GM12891 (cell line): Measurements from ENCODE around the gene ZNF462.
A peak's percentile ranks its signal among the peaks of the same experiment; 100 is the strongest.

Source experiments
- DNase-seq: peaks from one replicate; pipeline ENCODE4 v3.0.0; 2011; ENCODE audit warnings: low spot score; ENCODE audit not compliant: insufficient read length
- FAIRE-seq: peaks from 2 replicates; lab custom pipeline; 2011; peaks lifted over from hg19 to GRCh38; lab: Jason Lieb, UNC
- PAX5 ChIP-seq: IDR thresholded peaks from 2 replicates; pipeline ENCODE4 v1.6.1; 2011; ENCODE audit warnings: low read length, moderate library complexity, mild to moderate bottlenecking; ENCODE audit not compliant: insufficient read depth, severe bottlenecking
- POLR2A ChIP-seq: IDR thresholded peaks from 2 replicates; pipeline ENCODE4 v1.6.1; 2011; ENCODE audit warnings: low read depth, low read length, control low read depth
- POLR2AphosphoS5 ChIP-seq: IDR thresholded peaks from 2 replicates; pipeline ENCODE4 v1.6.1; 2011; ENCODE audit warnings: low read depth, low read length, control low read depth
- POU2F2 ChIP-seq: IDR thresholded peaks from 2 replicates; pipeline ENCODE4 v1.6.1; 2011; ENCODE audit warnings: low read depth, mild to moderate bottlenecking, control low read depth, low read length, moderate library complexity
- SPI1 ChIP-seq: IDR thresholded peaks from 2 replicates; pipeline ENCODE4 v1.6.1; 2011; ENCODE audit warnings: low read depth, low read length, control low read depth
- TAF1 ChIP-seq: IDR thresholded peaks from 2 replicates; pipeline ENCODE4 v1.6.1; 2011; ENCODE audit warnings: low read depth, low read length, control low read depth

The ZNF462 gene

GRCh38 chr9:107046692-107047091 is 183.7 kb downstream of the ZNF462 start:
- DNase-seq (peak; percentile 5), FAIRE-seq (no peak)
- TF ChIP-seq POU2F2 (no peak), TAF1 (no peak), SPI1 (peak; percentile 75)

- FAIRE-seq (no peak), DNase-seq (no peak)
- TF ChIP-seq TAF1, result no peak
- TF ChIP-seq POLR2A, result no peak
- TF ChIP-seq POLR2AphosphoS5, result no peak
- TF ChIP-seq POU2F2, result no peak
- TF ChIP-seq PAX5, result no peak
- TF ChIP-seq SPI1, result no peak
These were observed 186.3 kb downstream of the ZNF462 start for GRCh38 chr9:107049046-107049802.

- TF ChIP-seq TAF1 (no peak), POU2F2 (no peak), POLR2AphosphoS5 (no peak), SPI1 (no peak), POLR2A (no peak), PAX5 (no peak)
- FAIRE-seq (no peak), DNase-seq (no peak)
These were observed 186.8 kb downstream of the ZNF462 start for GRCh38 chr9:107049803-107050184.

- no peak for TF ChIP-seq TAF1
- no peak for TF ChIP-seq POU2F2
- no peak for TF ChIP-seq POLR2A
- no peak for TF ChIP-seq SPI1
- no peak for TF ChIP-seq PAX5
- TF ChIP-seq POLR2AphosphoS5, result no peak
- DNase-seq (no peak), FAIRE-seq (no peak)
These were observed 188.4 kb downstream of the ZNF462 start for GRCh38 chr9:107051392-107051791.

- no peak for DNase-seq
- no peak for FAIRE-seq
- no peak for TF ChIP-seq POLR2AphosphoS5
- no peak for TF ChIP-seq POLR2A
- TF ChIP-seq POU2F2, result no peak
- TF ChIP-seq PAX5, result no peak
- TF ChIP-seq SPI1, result no peak
- TF ChIP-seq TAF1, result no peak
These were observed 191.2 kb downstream of the ZNF462 start for GRCh38 chr9:107054146-107054545.

GRCh38 chr9:107059220-107059619 is 196.3 kb downstream of the ZNF462 start:
- no peak for FAIRE-seq
- DNase-seq, result no peak
- no peak for TF ChIP-seq POLR2AphosphoS5
- TF ChIP-seq POU2F2, result no peak
- no peak for TF ChIP-seq SPI1
- no peak for TF ChIP-seq TAF1
- no peak for TF ChIP-seq POLR2A
- no peak for TF ChIP-seq PAX5

- DNase-seq (no peak), FAIRE-seq (no peak)
- no peak for TF ChIP-seq SPI1
- TF ChIP-seq TAF1, result no peak
- TF ChIP-seq POLR2A, result no peak
- no peak for TF ChIP-seq POU2F2
- TF ChIP-seq PAX5, result no peak
These were observed 197.1 kb downstream of the ZNF462 start for GRCh38 chr9:107060062-107060461.
